Subcutaneous abdominal adipose tissue (tissue), 5 donors: ENCODE data around the gene SDCCAG8.

Experiments used
- H3K27ac ChIP-seq: one replicate; pipeline ENCODE4 v1.7.0; 2013; ENCODE audit warnings: low read depth, mild to moderate bottlenecking, inconsistent platforms, low read length, moderate library complexity
- H3K27me3 ChIP-seq, 5 donors: one replicate each; pipeline ENCODE4 v1.7.0; 2013; ENCODE audit warnings: low read length in 5 of 5, inconsistent platforms in 1 of 5; ENCODE audit not compliant: control insufficient read depth in 5 of 5, insufficient read depth in 4 of 5
- H3K36me3 ChIP-seq, 5 donors: one replicate each; pipeline ENCODE4 v1.7.0; 2013; ENCODE audit warnings: low read length in 5 of 5; ENCODE audit not compliant: control insufficient read depth in 5 of 5, insufficient read depth in 5 of 5
- H3K4me1 ChIP-seq, 5 donors: one replicate each; pipeline ENCODE4 v1.7.0; 2013; ENCODE audit warnings: low read length in 5 of 5, mild to moderate bottlenecking in 3 of 5, moderate library complexity in 1 of 5; ENCODE audit not compliant: control insufficient read depth in 5 of 5, insufficient read depth in 5 of 5
- H3K4me3 ChIP-seq, 5 donors: one replicate each; pipeline ENCODE4 v1.7.0; 2013; ENCODE audit warnings: low read length in 5 of 5, low read depth in 1 of 5
- H3K9ac ChIP-seq, 5 donors: one replicate each; pipeline ENCODE4 v1.7.0; 2013; ENCODE audit warnings: low read length in 5 of 5, mild to moderate bottlenecking in 4 of 5, moderate library complexity in 3 of 5
- H3K9me3 ChIP-seq, 5 donors: one replicate each; pipeline ENCODE4 v1.7.0; 2013; ENCODE audit warnings: low read length in 5 of 5; ENCODE audit not compliant: control insufficient read depth in 5 of 5
- donor health status: healthy.
- donor health status: healthy.
- donor health status: healthy.
- donor health status: healthy.
- donor health status: healthy.

The SDCCAG8 gene

GRCh38 chr1:243393096-243393495 lies 137.3 kb downstream of the SDCCAG8 start:
- H3K4me3 ChIP-seq, result no peak overlapping the region
- H3K27ac ChIP-seq, result no peak overlapping the region
- peaks cover 2 to 16% (median 5%) of the 10 kb centered on the region in 5 donors for H3K36me3 ChIP-seq
- no peaks in the 10 kb centered on the region for H3K4me1 ChIP-seq
- H3K27me3 ChIP-seq, result no peaks in the 10 kb centered on the region
- no peak overlapping the region for H3K9ac ChIP-seq
- H3K9me3 ChIP-seq, result no peaks in the 10 kb centered on the region

DNA sequence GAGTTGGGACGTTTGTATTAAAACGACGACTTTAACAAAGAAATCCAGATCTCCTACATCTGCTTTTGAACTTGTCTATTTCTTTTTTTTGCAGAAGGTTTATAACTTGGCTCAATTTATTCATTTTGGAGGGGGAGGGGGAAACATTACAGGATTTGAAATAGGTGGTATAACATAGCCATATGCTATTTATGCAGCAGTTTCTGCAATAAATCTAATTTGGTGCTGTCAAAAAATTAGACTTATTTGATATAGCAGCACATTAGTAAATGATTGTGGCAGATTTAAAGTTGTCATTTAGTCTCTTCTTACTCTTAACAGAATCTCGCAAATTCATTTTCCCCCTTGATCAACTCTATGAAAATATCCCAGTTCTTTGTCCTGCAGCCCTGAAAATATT lies 138.2 kb downstream of the SDCCAG8 start:
- H3K4me1 ChIP-seq, result no peaks in the 10 kb centered on the region
- no peak overlapping the region for H3K27ac ChIP-seq
- H3K4me3 ChIP-seq, result no peak overlapping the region
- H3K36me3 ChIP-seq, result peaks cover 2 to 16% (median 5%) of the 10 kb centered on the region in 5 donors
- no peak overlapping the region for H3K9ac ChIP-seq
- no peaks in the 10 kb centered on the region for H3K27me3 ChIP-seq
- no peaks in the 10 kb centered on the region for H3K9me3 ChIP-seq

- H3K9ac ChIP-seq, result no peak overlapping the region
Measured at GRCh38 chr1:243394601-243395464, 139.0 kb downstream of the SDCCAG8 start.

DNA sequence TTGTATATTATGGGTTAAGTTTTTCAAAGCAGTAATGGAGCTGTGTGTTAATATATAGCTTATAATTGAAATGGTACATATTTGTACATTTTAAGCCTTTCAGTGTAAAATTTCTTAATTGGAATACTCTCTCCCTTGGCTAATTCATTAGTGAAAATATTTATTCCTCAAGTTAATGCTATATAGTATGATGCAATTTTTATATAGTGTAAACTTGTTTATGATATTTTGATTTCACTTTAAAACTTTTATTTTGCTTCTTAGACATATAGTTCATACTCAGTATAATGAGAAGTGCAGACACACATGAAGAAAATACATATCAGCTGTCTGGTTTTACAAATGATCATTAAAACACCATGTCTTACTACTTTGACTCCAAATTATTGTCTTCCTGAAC lies 140.6 kb downstream of the SDCCAG8 start:
- no peaks in the 10 kb centered on the region for H3K27me3 ChIP-seq
- no peak overlapping the region for H3K27ac ChIP-seq
- no peak overlapping the region for H3K9ac ChIP-seq
- H3K9me3 ChIP-seq, result no peaks in the 10 kb centered on the region
- H3K4me3 ChIP-seq, result no peak overlapping the region
- no peaks in the 10 kb centered on the region for H3K4me1 ChIP-seq
- peaks cover 0 to 18% (median 0%) of the 10 kb centered on the region in 5 donors for H3K36me3 ChIP-seq

More at GRCh38 chr1:243394601-243395464, 139.0 kb downstream of the SDCCAG8 start:
- Histone ChIP-seq H3K4me1 (no peaks in the 10 kb centered on the region), H3K9me3 (no peaks in the 10 kb centered on the region), H3K4me3 (no peak overlapping the region), H3K27me3 (no peaks in the 10 kb centered on the region), H3K27ac (no peak overlapping the region), H3K36me3 (peaks cover 2 to 16% (median 5%) of the 10 kb centered on the region in 5 donors)

GRCh38 chr1:243396876-243397275 lies 141.0 kb downstream of the SDCCAG8 start:
- Histone ChIP-seq H3K4me3 (no peak overlapping the region), H3K36me3 (peaks cover 0 to 19% (median 0%) of the 10 kb centered on the region in 5 donors), H3K9me3 (no peaks in the 10 kb centered on the region), H3K27me3 (no peaks in the 10 kb centered on the region), H3K9ac (no peak overlapping the region), H3K27ac (no peak overlapping the region), H3K4me1 (no peaks in the 10 kb centered on the region)

- Histone ChIP-seq H3K9ac (no peak overlapping the region), H3K9me3 (no peaks in the 10 kb centered on the region), H3K36me3 (peaks cover 0 to 15% (median 2%) of the 10 kb centered on the region in 5 donors), H3K27ac (no peak overlapping the region), H3K27me3 (no peaks in the 10 kb centered on the region), H3K4me1 (no peaks in the 10 kb centered on the region), H3K4me3 (no peak overlapping the region)
Measured at GRCh38 chr1:243397613-243398321, 141.9 kb downstream of the SDCCAG8 start.

DNA sequence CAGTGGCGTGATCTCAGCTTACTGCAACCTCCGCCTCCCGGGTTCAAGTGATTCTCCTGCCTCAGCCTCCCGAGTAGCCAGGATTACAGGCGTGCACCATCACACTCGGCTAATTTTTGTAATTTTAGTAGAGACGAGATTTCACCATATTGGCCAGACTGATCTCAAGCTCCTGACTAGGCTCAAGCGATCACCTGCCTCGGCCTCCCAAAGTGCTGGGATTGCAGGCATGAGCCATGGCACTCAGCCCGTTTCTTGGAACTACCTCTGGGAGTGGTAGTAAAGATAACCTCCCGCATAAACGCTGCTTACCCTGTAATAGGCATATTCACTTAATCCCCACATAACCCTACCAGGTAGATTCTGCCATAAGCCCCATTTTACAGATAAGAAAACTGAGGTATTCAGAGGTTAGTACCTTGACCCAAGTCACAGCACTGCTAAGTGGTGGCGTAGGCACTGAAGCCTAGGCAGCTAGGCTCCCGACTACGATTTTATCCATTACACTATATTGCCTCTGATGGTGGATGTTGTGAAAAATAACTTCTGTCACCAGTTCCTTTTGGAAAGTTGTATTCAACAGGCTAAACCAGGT lies 143.8 kb downstream of the SDCCAG8 start:
- Histone ChIP-seq H3K27me3 (no peaks in the 10 kb centered on the region), H3K27ac (no peak overlapping the region), H3K9me3 (no peaks in the 10 kb centered on the region), H3K9ac (no peak overlapping the region), H3K36me3 (peaks cover 0 to 15% (median 3%) of the 10 kb centered on the region in 5 donors), H3K4me3 (no peak overlapping the region), H3K4me1 (no peaks in the 10 kb centered on the region)

- Histone ChIP-seq H3K36me3 (peaks cover 0 to 16% (median 7%) of the 10 kb centered on the region in 5 donors), H3K27me3 (no peaks in the 10 kb centered on the region), H3K27ac (no peak overlapping the region), H3K9ac (no peak overlapping the region), H3K4me3 (no peak overlapping the region), H3K4me1 (no peaks in the 10 kb centered on the region), H3K9me3 (no peaks in the 10 kb centered on the region)
Measured at GRCh38 chr1:243402868-243403267, 147.0 kb downstream of the SDCCAG8 start.

- Histone ChIP-seq H3K27ac (no peak overlapping the region), H3K4me3 (no peak overlapping the region), H3K9ac (no peak overlapping the region), H3K9me3 (no peaks in the 10 kb centered on the region), H3K36me3 (peaks cover 2 to 13% (median 7%) of the 10 kb centered on the region in 5 donors), H3K4me1 (no peaks in the 10 kb centered on the region), H3K27me3 (no peaks in the 10 kb centered on the region)
Measured at GRCh38 chr1:243406424-243406823, 150.6 kb downstream of the SDCCAG8 start.
